NCI-H1417 treated with DMSO at 0.1 percent for 48 hours (cell line): Measurements from ENCODE around the gene GAS7.
"Not testable (repeated sequence)": the region's sequence is repeated elsewhere in the genome, so short reads cannot be mapped to it uniquely, and the experiment has no call there.

Experiments
- DNase-seq: peaks from one replicate; lab custom pipeline; 2025; lab: John Stamatoyannopoulos, UW

GAS7 gene

DNA sequence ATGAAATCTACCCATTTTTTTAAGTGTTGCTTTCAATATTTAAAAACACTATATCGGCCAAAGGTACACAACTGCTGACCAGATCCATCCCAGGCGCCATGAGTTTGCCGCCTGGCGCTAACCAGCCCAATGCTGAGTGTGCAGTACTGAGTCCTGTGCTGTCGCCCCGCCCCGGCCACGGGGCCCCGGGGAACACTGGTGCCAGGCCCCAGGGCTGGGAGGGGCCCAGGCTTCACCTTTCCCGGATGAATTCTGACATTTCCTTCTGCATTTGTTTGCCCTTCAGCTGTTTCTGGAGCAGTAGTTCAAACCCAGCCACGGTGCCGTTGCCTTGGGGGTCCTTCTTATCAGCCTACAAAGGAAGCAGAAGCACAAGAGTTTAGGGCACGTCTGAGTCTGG is 255.5 kb downstream of the GAS7 start:
- DNase-seq: no peak

DNA sequence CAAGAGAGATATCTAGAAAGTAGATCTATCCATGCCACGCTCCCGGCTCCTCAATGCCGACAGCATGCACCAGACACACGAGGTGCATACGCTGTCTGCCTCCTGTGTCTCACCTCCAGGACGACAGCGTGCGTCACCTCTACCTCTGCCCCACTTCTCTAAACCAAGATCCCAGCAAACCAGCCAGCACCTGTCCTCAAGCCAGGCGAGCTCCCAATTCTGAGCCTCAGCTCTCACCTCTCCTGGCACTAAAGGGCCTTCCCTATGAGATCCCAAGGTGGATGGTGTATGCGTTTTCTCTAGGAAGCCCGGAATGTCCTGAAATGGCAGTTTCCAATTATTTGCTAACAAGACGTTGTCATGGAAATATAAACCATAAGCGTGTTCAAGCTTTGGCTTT is 257.1 kb downstream of the GAS7 start:
- DNase-seq: no peak

DNA sequence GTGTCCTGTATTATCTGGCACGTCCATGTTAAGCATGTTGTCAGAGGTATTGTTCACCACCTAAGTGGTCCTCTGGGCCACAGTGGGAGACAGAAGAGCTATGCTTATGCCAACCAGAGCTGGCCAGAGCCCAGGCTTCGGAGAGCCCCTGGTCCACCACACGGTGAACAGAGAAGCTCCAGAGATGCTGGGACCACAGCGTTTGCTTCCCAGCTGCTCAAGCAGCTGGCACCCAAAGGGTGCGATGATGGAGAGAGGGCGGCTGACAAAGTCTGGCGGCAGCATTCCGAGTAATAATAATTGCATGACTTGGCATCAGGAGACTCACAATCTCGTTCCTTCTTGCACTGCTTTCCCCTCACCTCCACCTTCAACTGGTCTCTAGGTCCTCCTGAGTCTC is 257.6 kb downstream of the GAS7 start:
- DNase-seq: no peak

DNA sequence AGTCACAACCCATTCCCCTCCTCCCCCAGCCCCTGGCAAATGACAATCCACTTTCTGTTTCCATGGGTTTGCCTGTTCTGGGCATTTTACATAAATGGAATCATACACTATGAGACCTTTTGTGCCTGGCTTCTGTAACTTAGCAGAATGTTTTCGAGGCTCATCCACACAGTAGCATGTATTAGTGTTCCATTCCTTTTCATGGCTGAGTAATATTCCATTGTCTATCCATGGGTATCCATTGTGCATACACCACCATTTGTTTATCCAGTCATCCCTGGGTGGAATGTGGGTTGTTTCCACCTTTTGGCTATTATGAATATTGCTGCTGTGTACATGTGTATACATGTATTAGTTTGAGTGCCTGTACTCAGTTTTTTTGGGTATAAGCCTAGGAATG is 259.6 kb downstream of the GAS7 start:
- no peak for DNase-seq

DNA sequence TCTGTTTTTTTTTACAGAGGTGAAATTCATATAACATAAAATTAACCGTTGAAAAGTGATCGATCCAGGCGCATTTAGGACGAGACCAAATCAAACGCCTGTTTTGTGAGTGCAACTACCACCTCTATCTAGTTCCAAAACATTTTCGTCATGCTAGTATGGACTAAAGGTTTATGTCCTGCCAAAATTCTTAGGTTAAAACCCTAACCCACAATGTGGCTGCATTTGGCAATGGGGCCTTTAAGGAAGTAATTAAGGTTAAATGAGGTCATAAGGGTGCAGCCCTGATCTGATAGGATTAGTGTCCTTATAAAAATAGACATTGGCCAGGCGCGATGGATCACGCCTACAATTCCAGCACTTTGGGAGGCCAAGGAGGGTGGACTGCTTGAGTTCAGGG is 260.5 kb downstream of the GAS7 start:
- DNase-seq: no peak

DNA sequence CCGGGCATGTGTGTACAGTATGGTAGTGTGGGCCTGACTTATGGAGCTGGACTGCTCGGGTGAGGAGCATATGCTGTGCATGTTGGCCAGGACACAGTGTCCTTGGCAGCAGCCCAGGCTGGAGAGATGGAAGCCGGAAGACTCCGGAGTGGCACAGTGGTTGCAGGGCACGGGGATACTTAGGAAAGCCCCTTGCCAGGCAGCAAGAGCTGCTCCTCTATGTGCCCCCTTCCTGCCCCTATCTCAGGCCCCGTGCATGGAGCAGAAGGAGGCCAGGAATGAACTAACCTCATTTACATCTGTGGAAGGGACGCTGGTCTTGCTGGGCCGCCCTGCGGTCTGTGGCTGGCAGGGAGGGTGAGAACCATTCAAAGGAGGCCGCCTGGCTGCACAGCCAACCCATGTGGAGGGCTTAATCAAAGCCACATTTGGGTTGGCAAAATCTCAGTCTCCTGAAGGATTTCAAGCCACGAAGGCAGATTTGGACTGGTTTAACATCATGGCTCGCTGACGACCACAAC is 261.1 kb downstream of the GAS7 start:
- DNase-seq: no peak

DNA sequence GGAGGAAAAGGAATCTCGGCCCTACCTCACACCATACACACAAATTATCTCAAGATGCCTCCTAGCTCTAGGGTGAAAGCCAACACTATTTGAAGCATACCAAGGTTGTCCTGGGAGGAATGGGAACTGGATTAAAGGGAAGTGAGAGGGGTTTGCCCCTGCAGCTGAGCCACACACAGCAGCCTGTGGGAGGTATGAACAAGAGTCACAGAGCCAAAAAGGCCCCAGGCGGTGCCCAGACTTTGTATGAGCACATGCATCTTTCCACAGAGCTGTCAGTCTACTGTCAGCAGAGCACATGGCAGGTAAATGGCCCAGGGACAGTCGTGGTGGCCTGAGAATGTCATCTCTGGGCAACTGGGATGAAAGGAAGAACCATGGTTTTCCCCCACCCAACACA is 262.3 kb downstream of the GAS7 start:
- DNase-seq: no peak

DNA sequence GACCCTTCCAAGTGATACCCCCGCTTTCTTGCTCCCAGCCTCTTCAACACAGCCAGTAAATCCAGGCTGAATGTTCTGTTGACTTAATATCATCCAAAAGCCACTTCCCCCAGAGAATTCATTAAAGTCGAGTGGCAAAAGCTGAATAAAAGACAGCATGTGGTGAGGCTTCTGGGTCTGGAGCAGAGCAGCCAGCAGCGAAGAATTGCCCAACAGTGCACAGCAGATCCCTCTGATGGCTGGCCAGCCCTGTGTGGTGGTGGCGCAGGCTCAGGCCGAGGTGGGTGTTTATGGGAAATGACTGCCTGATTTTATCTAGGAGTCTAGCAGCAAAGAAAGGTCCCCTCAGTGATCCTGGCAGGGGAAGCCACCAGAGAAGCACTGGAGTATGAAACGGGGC is 263.0 kb downstream of the GAS7 start:
- no peak for DNase-seq

DNA sequence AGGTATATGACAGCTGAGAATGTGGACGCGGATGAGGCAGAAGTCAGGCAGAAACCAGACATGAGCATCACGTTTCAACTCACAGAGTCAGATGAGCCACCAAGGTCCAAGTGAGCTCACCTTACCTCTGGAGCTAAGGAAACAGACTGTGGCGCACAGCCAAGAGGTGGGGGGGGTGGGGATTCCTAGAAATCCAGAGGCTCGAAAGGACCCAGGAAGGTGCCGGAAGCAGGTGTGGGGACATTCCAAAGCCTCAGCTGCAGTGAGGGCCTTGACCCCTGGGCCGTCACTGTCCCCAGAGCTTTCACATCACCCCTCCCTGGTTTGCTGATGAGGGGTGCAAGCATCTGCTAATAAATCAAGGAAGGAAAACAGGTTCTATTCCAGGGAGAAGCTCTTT is 264.1 kb downstream of the GAS7 start:
- no peak for DNase-seq

DNA sequence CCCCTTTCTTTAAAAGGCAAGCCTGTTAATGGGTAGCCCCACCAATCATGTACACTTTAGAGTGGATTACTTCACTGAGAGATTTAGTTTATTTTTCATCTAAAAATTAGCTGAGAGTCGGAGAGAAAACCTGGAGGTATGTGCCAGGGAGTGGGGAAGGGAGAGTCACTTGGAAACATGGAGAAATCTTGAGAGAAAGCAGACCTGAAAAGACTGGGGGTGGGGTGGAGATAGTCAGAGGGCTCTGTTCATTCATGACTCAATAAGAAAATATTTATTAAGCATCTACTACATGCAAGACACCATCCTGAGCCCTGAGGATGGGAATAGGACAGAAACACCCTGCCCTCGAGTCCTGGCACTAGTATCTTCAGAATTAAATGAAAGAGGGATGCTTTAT is 265.9 kb downstream of the GAS7 start:
- no peak for DNase-seq

DNA sequence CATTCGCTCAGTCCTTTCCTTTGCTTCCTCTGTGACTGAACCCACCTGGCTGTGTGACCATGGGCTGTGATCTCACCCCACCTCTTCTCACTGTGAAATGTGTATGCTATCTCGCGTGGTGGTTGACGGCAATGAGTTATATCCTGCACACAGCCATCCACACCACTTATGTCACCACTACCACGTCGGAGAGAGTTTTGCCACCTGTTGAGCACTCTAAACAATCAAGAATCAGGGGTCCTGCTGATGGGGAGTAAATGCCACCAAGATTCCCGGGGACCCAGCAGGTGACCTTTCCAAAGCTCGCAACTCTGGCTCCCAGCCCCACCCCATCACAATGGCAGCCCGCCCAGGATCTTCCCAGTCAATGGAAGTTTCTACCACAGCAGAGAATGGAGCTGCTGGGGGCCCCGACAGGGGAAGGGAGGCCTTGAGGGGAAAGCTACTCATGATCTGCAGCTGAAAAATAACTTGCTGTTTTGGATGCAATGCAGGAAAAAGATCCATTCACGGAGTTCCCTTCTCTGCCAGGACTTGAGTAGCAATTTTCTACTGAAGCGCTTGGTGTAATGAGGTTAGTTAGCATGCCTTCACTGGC is 267.2 kb downstream of the GAS7 start:
- no peak for DNase-seq

DNA sequence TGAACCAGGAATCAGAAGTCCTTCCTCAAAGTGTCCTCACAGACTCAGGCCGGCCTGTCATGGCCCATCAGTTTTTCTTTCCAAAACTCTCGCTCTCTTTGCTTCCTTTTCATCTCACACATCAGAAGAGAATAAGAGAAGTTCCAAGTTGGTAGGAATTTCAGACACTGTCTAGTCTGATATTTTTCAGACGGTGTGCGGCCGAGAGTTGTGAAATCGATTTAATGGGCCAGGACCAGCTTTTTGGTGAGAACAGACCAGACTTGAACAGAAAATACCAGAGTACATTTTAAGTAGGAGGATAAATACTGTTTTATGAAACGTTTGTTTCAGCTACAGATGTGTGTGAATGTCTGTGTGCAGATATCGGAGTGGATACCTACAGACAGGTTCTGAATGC is 268.5 kb downstream of the GAS7 start:
- DNase-seq: no peak

DNA sequence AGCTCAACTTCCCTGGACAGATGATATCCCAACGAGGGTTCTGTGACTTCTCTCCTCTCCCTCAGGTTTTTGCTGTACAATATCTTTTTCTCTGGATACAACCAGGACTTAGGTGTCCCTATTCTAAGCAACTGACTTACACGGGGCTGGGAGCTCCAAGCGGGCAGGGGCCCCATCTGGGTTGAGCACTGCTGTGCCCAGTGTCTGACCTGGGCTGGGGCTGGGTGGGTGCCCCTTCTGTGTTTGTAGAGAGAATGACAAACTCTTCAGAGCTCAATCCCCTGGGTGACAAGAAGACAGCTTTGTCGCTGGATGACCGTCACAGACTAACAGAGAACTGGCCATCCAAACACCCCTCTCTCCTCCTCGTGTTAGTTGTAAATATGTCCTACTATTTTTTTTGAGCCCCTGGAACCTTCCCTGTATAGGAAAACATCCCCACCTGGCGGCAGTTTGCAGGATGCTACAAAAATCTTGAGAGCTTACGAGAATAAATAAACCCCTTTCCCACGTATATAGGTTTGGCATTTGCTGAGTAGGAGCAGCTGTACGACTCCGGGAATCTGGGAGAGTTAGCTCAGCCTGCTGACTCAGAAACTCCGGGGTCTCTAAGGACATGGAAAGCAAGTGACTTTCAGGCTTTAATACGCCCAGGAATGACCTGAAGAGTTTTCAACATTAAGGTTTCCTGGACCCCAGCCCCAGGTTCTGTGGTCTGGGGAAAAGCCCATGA is 269.6 kb downstream of the GAS7 start:
- DNase-seq: no peak

DNA sequence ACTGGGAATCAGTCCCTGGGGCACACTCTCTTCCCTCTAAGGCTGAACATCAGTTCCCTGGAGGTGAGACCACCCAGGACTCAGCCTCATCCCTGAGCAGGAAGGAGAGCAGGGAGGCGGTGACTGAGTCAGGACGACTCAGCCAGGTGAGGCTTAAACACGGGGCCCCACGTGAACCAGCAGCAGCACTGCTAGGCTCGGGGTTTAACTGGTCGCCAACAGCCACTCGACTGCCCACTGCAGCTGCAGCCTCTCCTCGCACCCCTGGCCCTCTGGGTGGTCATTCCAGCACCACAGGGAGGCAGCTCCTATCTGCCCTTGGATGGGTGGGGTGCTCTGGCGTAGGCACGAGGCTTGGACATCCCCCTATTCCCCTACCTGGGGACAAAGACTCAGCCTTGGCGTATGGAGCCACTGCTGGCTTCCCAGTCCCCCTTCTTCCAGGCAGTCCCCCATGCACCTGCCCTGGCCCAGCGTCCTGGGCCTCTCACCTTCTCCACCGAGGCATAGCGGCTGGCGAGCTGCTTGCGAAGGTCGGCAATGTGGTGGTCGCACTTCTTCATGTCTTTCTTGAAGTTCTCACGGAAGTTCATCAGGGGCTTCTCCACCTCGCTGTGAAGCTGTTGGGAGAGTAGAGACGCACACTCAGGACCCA is 272.1 kb downstream of the GAS7 start:
- no peak for DNase-seq

DNA sequence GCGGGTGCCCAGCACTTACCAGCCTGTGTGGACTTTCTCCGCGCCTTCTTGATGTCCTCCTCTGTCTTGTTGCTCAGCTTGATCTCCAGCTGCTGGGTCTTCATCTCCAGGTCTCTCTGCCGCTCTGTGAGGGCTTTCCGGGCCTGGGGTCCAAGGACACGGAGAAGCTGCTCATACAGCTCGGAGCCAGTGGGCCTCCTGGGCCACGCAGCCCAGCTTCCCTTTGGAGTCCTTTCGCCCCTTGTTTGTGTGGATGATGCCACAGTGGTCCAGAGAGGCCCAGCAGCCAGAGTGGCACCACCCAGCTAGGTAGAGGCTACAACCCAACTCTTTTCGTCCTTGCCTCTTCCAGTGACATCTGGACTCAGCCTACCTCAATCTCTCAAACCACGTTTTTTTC is 272.9 kb downstream of the GAS7 start:
- no peak for DNase-seq

DNA sequence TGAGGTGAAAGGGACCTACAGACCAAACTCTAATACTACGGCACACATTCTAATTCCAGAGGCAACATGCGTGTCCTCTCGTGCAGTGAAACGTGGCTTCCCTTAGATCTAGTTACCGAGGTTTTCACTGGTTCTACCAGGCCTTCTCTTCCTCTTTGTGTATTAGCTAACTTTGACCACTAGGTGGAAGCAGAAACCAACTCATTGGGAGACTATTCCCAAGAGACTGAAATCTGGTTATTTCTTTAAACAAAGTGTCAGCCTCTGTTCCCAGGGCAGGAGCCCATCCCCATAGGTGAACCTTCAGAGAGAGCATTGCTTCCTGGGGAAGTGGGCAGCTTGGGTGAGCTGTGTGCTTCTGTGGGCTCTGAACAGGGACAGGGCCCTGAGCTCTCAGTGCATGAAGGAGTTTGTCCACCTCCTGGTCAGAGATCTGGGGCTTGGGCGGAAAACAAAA is 273.6 kb downstream of the GAS7 start:
- no peak for DNase-seq

DNA sequence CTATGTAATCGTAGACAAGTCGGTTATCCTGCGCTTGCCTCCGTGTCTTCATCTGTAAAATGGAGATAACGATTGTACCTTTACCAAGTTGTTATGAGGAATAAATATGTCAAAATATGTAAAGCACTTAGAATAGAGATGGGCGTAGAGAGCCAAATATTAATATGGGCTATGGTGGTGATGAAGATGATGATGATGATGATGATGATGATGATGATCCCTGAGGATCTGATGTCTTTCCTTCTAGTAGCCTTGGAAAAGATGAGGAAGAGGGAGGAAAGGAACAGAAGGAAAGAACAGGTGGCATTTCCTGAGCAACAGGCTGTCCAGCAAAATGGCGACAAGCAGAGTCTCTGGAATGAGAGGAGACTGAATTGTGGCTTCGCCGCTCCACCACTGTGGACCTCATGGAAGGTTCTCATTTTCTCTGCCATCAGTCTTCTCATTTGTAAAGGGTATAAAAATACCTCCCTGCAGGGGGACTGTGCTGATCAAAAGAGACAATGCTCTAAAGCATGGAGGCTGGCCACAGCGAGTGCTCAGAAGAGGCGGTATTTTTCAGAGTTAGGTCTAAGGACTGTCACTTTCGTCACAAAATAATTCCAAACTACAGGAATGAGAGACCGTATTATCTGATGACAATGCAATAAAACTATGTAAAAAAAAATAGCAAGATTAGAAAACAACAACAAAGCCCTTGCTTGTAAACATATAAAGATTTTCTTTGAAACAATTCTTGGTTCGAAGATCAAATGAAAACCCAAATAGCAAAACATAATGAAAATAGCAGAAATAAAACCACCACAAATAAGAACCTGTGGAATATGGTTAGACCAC is 276.2 kb downstream of the GAS7 start:
- DNase-seq: no peak

DNA sequence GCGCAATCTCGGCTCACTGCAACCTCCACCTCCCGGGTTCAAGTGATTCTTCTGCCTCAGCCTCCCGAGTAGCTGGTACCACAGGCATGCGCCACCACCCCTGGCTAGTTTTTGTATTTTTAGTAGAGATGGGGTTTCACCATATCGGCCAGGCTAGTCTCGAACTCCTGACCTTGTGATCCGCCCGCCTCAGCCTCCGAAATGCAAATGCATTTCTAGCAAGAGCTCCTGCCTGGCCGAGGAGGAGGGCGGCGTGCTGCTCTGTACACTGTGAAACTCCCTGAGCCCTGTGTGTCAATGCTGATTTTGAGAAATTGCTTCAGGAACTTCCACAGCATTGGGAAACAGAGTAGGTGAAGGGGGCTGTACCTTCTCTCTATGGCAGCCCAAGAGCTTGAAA is 277.2 kb downstream of the GAS7 start:
- not testable (repeated sequence) for DNase-seq

DNA sequence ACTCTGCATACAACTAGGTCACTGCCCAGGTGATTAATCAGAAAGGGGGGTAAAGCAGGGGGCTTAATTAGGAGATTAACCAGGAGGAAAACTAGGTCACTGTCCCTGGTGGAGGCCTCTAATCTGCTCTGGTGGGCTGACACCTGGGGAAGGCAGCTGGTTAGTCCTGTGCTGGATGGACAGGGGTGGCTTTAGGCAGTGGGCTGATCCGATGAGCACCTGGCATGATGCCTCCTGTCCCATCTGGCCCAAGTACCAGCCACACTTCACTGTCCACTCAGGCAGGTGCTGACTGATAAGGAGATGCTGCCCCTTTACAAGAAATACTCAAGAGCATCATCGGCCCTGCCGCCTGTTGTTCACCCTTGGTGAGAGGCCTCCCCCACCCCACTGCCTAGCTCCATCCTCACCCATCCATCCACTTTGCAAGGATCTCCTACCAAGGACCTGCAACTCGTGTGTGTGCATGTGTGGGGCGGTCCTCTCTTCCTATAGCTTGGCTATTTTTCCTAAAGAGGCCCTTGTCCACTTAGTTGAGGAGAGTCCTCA is 279.5 kb downstream of the GAS7 start:
- no peak for DNase-seq

DNA sequence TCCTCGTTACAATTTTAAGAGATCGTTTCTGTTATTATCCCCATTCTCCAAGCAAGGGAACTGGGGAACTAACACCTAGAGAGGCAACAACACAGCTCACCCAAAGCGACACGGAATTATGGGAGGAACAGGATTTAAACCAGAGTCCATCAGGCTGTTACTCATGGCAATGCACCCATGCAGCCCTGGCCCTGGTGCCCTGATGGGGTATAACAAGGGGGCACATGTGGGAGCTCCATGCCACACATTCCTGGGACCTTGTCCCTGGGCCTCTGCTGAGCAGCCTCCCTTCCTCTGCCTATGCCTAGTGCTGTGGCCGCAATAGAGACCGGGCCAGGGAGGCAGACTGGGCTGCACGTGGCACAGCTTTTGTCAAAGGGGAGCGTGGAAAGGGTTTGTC is 280.1 kb downstream of the GAS7 start:
- DNase-seq: no peak

DNA sequence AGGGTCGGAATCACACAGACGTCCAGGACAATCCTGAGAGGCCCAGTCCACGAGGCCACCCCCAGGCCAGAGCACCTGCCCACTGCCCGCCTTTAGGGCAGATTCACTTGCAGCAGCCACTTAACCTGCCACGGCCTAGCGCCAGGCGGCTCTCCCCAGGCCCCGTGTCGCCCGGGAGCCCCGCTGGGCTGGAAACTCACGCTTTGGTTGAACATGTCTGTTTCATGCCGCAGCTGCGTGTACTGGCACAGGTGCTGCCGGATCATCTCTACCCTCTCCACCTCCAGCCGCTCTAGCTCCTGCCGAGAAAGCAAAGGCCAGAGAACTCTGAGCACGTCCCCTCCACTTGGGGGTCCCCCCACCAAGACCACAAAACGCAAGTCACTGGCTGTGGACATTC is 280.6 kb downstream of the GAS7 start:
- no peak for DNase-seq

DNA sequence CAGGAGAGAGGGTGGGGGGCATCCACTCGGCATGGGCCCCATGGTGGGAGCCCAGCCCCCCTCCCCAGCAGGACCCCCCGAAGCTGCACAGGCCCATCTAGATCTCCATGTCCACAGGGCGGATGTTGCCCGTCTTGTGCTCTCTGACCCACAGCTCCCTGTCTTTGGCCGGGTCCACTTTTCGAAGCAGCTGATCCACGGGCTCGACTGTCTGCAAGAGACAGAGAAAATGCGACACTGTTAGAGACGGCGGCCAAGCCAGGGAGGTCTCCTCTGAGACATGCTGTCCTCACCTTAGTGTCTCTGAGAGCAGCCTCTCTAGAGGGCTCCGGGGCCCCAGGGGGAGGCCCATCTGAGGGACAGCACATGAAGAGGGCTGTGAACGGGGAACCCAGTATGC is 281.3 kb downstream of the GAS7 start:
- DNase-seq: no peak
